Measurements from ENCODE around the gene PLXNB3. TPM values are rescaled to one million over a fixed set of nuclear protein-coding genes. Genes with fewer than 3 reads are reported as not detected.
A peak's percentile ranks its signal among the peaks of the same experiment; 100 is the strongest.

Gene PLXNB3
- total and polyA plus RNA-seq, 8 donors = 4.0 to 28.6 (median 6.2) TPM

DNA sequence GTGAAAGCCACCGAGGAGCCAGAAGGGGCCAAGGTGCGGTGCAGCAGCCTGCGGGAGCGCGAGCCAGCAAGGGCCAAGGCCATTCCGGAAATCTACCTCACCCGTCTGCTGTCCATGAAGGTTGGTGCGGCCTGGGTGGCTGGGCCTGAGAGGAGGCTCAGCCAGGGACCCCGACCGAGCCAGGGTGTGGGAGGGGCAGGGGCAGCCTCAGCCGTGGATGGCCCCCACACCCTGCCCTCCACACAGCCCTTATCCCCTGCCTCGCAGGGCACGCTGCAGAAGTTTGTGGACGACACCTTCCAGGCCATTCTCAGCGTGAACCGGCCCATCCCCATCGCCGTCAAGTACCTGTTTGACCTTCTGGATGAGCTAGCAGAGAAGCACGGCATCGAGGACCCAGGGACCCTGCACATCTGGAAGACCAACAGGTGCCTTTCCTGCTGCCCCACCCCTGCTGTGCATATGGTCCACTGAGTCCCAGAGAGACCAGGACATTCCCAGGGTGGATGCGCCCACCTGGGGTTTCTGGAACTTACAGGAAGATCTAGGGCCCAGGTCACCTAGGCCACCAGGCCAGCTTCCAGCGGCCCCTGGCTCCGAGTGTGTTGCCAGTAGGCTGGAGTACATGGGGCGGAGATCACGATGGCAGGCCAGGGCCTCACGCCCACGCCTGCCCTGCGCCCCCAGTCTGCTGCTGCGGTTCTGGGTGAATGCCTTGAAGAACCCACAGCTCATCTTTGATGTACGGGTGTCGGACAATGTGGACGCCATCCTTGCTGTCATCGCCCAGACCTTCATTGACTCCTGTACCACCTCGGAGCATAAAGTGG is 13.4 kb downstream of the PLXNB3 start:
- FAIRE-seq (no peak), ATAC-seq (no peak), DNase-seq (peak in 3 of 6 donors; percentile 18 to 72 (median 41))
- Histone ChIP-seq H3K27me3 (no peaks in the 10 kb centered on the region), H3K27ac (no peak overlapping the region), H3K4me3 (no peak overlapping the region), H3K36me3 (no peaks in the 10 kb centered on the region), H3K4me1 (no peaks in the 10 kb centered on the region), H3K9me3 (no peaks in the 10 kb centered on the region)
- intact Hi-C loops (cut with DNase I) = loop anchor here in 1 of 3 donors (10.0 kb wide), 1 partner anchor 177 kb away; no protein-coding TSS in a partner anchor
- TF ChIP-seq, protein P1, sequence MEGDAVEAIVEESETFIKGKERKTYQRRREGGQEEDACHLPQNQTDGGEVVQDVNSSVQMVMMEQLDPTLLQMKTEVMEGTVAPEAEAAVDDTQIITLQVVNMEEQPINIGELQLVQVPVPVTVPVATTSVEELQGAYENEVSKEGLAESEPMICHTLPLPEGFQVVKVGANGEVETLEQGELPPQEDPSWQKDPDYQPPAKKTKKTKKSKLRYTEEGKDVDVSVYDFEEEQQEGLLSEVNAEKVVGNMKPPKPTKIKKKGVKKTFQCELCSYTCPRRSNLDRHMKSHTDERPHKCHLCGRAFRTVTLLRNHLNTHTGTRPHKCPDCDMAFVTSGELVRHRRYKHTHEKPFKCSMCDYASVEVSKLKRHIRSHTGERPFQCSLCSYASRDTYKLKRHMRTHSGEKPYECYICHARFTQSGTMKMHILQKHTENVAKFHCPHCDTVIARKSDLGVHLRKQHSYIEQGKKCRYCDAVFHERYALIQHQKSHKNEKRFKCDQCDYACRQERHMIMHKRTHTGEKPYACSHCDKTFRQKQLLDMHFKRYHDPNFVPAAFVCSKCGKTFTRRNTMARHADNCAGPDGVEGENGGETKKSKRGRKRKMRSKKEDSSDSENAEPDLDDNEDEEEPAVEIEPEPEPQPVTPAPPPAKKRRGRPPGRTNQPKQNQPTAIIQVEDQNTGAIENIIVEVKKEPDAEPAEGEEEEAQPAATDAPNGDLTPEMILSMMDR (IDR thresholded peaks at IDR 0.05) = no peak
- 76 to 88% methylated on average over 34 of the region's 34 CpGs for WGBS, 2 donors

DNA sequence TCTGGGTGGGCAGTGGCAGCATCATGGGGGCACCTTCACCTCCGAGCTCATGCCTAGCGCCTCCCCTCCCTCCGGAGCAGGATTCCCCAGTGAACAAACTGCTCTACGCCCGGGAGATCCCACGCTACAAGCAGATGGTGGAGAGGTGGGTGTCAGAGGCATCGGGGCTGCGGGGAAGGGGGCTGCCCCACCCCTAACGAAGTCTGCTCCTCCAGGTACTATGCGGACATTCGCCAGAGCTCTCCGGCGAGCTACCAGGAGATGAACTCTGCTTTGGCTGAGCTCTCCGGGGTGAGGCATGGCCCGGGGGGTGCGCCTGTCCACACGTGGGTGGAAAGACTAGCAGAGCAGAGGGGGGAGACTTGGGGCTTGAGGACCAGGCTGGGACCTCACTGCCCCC is 14.1 kb downstream of the PLXNB3 start:
- FAIRE-seq (no peak), ATAC-seq (no peak), DNase-seq (peak in 3 of 6 donors; percentile 16 to 57 (median 54))
- Histone ChIP-seq H3K9me3 (no peaks in the 10 kb centered on the region), H3K36me3 (no peaks in the 10 kb centered on the region), H3K4me1 (no peaks in the 10 kb centered on the region), H3K27ac (no peak overlapping the region), H3K4me3 (no peak overlapping the region), H3K27me3 (no peaks in the 10 kb centered on the region)
- intact Hi-C loops (cut with DNase I) = loop anchor here in 1 of 3 donors (10.0 kb wide), 1 partner anchor 177 kb away; no protein-coding TSS in a partner anchor
- WGBS, 2 donors = 62 to 75% methylated on average over 17 of the region's 17 CpGs
- TF ChIP-seq, protein P1 (IDR thresholded peaks at IDR 0.05) = no peak

DNA sequence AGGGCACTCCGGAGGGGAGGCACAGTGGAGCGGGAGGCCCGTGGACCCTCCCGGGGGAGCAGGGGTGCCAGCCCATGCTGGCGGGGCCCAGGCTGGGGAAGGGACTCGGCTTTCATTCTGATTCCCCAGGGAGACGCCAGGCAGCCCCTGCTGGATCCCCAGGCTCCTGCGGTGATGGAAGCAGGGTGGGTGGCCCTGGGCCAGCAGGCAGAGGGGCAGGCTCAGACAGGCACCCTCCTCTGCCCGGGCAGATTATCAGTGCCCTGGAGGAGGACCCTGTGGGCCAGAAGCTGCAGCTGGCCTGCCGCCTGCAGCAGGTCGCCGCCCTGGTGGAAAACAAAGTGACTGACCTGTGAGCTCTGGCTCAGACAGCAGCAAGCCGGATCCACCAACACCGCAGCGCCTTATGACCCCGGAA is 14.6 kb downstream of the PLXNB3 start:
- Histone ChIP-seq H3K27ac (no peak overlapping the region), H3K27me3 (no peaks in the 10 kb centered on the region), H3K36me3 (no peaks in the 10 kb centered on the region), H3K9me3 (no peaks in the 10 kb centered on the region), H3K4me3 (no peak overlapping the region), H3K4me1 (no peaks in the 10 kb centered on the region)
- FAIRE-seq (no peak), DNase-seq (peak in 2 of 6 donors; percentile 18 to 68), ATAC-seq (no peak)
- whole genome bisulfite sequencing, 2 donors = 68 to 80% methylated on average over 16 of the region's 16 CpGs
- intact Hi-C loops (cut with DNase I) = loop anchor here in 1 of 3 donors (10.0 kb wide), 1 partner anchor 176 kb away; no protein-coding TSS in a partner anchor
- TF ChIP-seq, protein P1 (IDR thresholded peaks at IDR 0.05) = no peak

DNA sequence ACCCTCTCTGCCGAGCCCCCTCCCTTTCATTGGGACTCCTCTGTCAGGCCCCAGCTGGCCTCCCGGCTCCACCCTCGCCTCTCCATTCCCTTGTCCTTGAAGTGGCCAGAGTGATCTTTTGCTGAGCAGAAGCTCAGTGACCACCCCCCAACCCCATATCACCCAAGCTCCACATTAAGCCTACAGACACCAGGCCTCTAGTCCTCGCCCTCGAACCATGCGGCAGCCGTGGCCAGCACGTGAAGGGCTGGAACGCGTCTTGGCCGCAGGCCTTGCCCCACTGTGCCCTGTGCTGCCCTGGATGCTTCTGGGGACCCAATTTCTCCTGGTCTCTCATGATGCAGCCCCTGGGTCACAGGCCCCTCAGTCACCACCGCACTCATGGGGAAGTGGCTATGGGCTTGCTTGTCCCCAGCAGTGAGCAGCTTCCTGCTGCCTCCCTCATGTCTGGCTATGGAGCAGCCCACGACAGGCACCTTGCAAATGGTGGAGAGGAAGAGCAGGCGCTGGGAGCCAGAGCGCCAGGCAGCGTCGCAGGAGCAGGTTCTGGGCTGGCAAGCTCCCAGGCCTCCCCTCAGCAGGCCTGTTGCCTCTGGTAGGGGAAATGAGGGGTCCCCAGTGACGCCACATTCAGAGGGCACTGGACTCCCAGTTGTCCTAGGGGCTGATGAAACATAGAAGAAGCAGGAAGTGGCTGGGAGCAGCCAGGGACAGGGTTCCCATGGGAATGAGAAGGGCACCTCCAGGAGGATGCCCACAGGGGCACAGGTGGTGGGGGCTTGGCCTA is 16.0 kb downstream of the PLXNB3 start:
- Histone ChIP-seq H3K4me1 (no peaks in the 10 kb centered on the region), H3K27ac (no peak overlapping the region), H3K4me3 (no peak overlapping the region), H3K36me3 (no peaks in the 10 kb centered on the region), H3K9me3 (no peaks in the 10 kb centered on the region), H3K27me3 (no peaks in the 10 kb centered on the region)
- DNase-seq (peak in 2 of 6 donors; percentile 22 to 47), ATAC-seq (peak in 1 of 4 donors; percentile 10), FAIRE-seq (no peak)
- 72 to 86% methylated on average over 18 of the region's 18 CpGs for WGBS, 2 donors
- TF ChIP-seq, protein P1 (IDR thresholded peaks at IDR 0.05) = no peak
- intact Hi-C loops (cut with DNase I) = loop anchor here in 1 of 3 donors (10.0 kb wide), 1 partner anchor 175 kb away; no protein-coding TSS in a partner anchor
